MV-4-11 (cell line): ENCODE measurements around the gene MARCO.

Experiments
- DNase-seq: peaks from one replicate; lab custom pipeline; 2025; lab: John Stamatoyannopoulos, UW

The MARCO gene

GRCh38 chr2:119040730-119041129, 98.7 kb downstream of the MARCO start:
- DNase-seq: no peak
